Astrocyte of the cerebellum (primary cell): ENCODE data around the gene PIMREG.

Experiments
- DNase-seq: peaks from one replicate; pipeline ENCODE4 v3.0.0-alpha.2; 2011; ENCODE audit warnings: low read depth
- H3K4me3 ChIP-seq: 2 replicates; pipeline ENCODE4 v1.5.1; 2011; ENCODE audit warnings: mild to moderate bottlenecking, low read depth, low read length, moderate library complexity
- CTCF ChIP-seq: IDR thresholded peaks from 2 replicates; pipeline ENCODE4 v1.5.1; 2012; ENCODE audit warnings: low read length, low read depth, moderate library complexity, mild to moderate bottlenecking; ENCODE audit errors: missing control alignments
- in situ Hi-C: cut with HindIII; loops from 2 replicates; pipeline ENCODE4 v1.10.0; 2017; ENCODE audit warnings: low sequenced_read_pairs

Gene PIMREG

GRCh38 chr17:6435051-6435450 lies 9.2 kb upstream of the PIMREG start, which contains the start of gene AIPL1:
AIPL1 (minus strand) TSS chr17:6435121; CDS start chr17:6435104, 17 bp downstream.
- H3K4me3 ChIP-seq, result no peak within 1 kb of the TSS
- no peak for DNase-seq
- in situ Hi-C loops, result no loop called here
- no peak for TF ChIP-seq CTCF

- peak; percentile 84 for TF ChIP-seq CTCF
- no peak overlapping the region for H3K4me3 ChIP-seq
- DNase-seq, result peak; percentile 24
- in situ Hi-C loops, result no loop called here
Observed at GRCh38 chr17:6435968-6436367, 8.3 kb upstream of the PIMREG start.

- in situ Hi-C loops, result no loop called here
Observed at GRCh38 chr17:6437466-6437865, 6.8 kb upstream of the PIMREG start.

GRCh38 chr17:6437956-6438355 lies 6.3 kb upstream of the PIMREG start:
- TF ChIP-seq CTCF, result no peak
- no peak for DNase-seq
- in situ Hi-C loops, result no loop called here
- H3K4me3 ChIP-seq, result no peak overlapping the region

More at GRCh38 chr17:6437466-6437865, 6.8 kb upstream of the PIMREG start:
- no peak overlapping the region for H3K4me3 ChIP-seq
- no peak for TF ChIP-seq CTCF
- no peak for DNase-seq

GRCh38 chr17:6439951-6440350 lies 4.3 kb upstream of the PIMREG start:
- in situ Hi-C loops, result no loop called here
- TF ChIP-seq CTCF, result no peak
- no peak for DNase-seq
- H3K4me3 ChIP-seq, result no peak overlapping the region

- no peak for TF ChIP-seq CTCF
- DNase-seq, result no peak
- in situ Hi-C loops, result no loop called here
- H3K4me3 ChIP-seq, result no peak overlapping the region
Observed at GRCh38 chr17:6442775-6443174, 1.5 kb upstream of the PIMREG start.
